GM19372 (cell line): ENCODE measurements around the gene PDE11A.
A peak's percentile ranks its signal among the peaks of the same experiment; 100 is the strongest.
"Not testable (repeated sequence)": the region's sequence is repeated elsewhere in the genome, so short reads cannot be mapped to it uniquely, and the experiment has no call there.

Source experiments
- ATAC-seq: cut with Tn5 transposase; IDR thresholded peaks from one replicate; pipeline ENCODE4 v1.9.1; 2021; ENCODE audit warnings: mild to moderate bottlenecking, low read depth, moderate library complexity; ENCODE audit not compliant: unreplicated experiment

The PDE11A gene

DNA sequence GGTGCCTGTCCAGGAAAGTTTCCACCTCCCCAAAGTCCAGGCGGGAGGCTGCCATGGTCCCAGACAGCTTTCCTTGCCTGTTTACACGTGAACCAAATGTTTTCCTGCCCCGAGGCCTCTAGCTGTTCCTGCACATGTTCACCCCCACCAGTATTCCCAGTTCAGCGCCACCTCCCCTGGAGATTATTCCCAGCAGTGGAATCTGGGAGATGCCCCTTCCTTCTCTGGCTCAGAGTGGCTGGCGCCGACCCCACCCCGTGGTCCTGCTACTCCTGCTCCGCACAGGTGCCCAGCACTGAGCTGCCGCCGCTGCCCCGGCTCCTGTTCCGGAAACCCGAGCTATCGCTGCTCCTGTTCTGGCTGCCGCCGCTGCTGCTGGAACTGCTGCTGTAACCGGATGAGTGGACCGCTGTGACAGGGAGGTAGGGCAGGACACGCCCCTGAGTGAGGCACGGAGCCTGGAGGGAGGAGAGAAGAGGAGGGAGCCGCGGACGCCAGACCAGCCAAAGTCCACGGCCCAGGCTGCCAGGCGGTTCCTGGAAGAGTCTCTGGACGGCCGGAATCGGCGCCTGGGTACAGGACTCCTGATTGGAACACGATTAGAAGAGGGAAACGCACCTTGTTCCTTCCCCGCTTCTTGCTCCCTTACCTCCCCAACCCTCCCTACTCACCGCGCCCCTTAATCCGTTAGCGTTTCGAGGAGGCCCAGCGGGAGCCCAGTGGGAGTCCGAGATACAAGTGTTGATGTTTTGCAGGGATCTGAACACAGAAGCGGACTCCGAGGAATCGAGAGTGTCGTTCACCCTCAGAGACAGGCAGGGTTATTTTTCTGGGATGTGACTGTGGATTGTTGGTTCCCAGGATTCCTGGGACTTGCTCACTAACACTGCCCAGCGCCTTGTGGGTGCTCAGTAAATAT, at the start of gene PDE11A:
Gene PDE11A, minus strand, starts transcription at position 395 of the 919 bp plus-strand sequence. Its CDS starts 340 bp downstream, at position 55.
- peak; percentile 70 for ATAC-seq

DNA sequence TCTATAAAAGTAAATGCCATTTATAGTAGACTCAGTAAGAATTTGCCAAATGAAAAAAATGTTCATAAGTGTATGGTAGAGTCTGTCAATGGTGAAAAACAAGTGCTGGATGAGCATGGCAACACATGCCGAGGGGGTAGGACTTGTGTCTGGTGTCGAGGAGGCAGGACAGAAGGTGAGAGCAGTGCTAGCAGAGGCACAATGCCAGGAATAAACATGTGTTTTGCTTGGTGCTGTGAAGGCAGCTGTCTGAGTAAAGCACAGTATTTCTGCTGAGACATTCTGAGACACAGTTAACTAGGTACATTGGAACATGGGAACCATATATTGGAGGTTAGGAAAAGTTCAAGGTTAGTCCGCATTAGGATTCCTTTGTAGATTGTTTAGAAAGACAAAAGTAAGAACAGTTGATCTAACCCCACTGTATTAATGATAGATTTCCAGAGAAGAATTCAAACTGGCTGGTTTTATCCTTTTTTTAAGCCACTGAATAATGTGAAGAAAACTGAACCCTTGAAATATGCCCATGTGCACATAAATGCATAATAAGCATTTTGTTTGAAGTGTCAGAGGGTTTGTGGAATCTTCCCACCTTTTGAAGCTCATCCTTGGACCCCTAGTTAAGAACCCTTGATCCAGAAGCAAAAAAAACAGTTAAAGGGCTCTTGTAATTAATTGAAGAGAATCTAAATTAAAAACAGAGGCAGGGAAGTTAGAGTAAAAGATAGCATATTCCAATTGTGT, 46.8 kb upstream of the PDE11A start:
- no peak for ATAC-seq

DNA sequence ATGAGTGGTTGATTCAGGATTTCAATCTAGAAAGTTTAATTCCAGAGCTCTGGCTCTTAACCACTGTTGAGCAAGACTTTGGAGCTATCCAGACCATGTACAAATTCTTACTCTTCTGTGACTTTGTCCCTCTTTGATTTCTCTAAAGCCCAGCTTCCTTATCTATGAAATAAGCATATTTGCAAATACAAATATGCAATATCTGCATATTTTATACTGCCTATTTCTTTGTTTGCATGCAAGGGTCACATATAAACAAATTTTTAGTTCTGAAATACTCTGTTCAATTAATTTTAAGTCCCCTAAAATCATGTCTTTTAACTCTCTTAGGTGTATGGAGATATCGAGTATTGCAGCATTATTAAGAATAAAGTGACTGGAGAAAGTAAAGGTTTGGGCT, 45.1 kb upstream of the PDE11A start:
- ATAC-seq, result no peak

DNA sequence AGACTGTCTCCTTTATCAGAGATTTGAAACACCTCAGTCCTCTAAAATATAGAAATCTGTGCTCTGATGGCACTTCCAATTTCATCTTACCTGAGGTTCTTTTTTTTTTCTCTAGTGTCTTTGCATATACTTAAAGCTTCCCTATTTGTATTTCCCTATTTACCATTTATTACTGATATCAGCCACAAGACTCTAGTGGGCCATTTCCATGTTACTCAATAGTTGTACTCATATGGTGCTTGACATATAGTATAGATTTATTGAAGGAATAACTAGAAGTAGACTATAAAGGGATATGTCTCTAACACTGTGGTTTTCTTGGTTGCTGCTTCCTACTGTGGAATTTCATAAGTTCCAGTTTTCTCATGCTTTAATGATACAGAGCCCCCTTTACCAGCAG, 42.7 kb upstream of the PDE11A start:
- no peak for ATAC-seq

DNA sequence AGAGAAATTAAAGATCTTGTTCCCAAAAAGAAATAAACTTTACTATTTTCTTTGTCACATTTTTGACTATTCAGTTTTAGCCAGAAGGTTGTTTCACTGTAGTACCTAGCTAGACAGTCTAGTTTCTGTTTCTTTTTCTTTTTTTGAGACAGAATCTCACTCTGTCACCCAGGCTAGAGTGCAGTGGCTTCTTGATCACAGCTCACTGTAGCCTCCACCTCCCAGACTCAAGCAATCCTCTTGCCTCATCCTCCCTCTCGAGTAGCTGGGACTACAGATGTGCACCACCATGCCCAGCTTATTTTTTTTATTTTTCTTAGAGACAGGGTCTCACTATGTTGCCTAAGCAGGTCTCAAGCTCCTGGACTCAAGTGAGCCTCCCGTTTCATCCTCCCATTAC, 41.9 kb upstream of the PDE11A start:
- peak; percentile 31 for ATAC-seq

DNA sequence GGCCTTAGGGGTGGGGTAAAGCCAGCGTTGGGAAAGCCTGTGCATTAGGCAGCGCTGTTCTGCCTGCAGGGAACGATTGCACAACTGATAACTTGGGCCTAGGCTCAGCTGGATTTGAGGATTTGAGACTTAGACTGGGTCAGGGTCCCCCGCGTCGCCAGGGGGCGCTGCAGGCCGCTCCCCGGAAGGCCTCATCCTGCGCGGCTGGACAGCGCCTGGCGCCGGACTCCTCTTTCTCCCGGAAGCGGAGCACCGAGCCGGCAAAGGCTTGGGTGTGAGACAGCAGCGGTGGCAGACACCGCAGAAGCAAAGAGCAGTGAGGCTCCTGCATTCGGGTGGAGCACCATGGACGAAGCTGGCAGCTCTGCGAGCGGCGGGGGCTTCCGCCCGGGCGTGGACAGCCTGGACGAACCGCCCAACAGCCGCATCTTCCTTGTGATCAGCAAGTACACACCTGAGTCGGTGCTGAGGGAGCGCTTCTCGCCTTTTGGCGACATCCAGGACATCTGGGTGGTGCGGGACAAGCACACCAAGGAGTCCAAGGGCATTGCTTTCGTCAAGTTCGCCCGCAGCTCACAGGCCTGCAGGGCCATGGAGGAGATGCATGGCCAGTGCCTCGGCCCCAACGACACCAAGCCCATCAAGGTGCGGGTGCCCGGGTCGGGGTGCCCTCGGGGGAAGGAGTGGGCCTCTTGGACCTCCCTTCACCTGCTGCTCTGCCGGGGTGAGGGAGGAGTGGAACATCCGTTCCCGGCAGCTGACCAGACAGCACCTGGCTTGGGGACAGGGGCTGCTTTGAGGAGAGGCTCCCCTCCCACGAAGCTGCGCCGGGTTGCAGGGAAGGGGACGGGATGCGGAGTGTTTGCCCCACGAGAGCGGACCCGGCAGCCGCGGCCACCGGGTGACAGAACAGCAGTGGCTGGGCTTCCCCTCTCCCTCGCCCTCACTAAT, 39.9 kb upstream of the PDE11A start, which contains the start of gene RBM45:
Gene RBM45, plus strand, starts transcription at position 236 of the 951 bp plus-strand sequence. Its CDS starts 110 bp downstream, at position 346.
- peak; percentile 89 for ATAC-seq

DNA sequence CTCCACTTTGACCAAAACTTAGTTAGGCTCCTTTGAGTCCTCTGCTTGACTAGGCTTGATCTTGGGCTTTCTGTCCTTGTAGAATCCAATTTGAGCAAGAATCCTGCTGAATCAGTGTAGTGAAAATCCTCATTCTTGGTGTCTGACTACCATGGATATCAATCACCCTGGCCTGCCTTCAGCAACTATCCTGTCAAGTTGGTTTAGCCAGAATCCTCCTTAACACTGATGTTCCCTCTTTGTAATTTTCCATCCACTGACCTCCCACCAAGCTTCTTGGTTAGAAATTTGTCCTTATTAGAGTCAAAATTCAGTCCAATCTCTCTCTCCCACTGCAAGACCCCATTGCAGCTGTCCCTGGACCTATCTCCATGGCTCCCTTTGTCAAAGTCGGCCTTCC, 39.2 kb upstream of the PDE11A start:
- ATAC-seq, result no peak

DNA sequence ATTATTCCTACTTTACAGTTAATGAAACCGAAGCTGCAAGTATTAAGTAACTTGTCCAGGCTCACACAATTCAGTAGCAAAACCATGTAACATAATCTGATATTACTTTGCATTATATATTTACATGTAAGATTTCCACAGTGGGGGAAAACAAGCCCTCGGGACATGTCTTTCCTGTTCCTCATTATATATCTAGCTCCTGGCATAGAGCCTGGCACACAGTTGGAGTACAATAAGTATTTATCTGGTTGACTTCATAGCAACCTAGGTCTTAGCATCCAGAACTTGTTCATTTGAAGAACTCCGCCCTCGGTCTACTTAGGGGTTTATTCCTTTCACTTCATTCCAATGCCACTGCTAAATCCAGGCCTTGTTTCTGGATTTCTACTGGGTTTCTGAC, 38.1 kb upstream of the PDE11A start:
- no peak for ATAC-seq

DNA sequence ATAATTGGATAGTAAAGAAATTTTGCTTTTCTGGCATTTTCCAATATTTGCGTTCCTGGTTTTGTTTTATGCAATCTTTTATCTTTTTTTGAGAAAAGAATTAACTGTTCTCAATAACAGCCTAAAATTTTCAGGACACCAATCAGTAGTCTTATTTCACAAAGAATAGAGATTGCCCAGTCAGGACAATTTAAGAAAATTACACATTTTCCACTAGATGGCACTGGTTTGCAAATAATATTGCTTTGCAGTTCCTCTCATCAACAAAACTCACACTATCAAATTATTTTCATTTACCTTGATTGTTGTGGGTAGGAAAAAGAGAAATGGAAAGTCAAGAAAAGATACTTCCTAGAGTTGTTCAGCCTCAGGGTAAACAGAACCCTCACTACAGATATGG, 37.2 kb upstream of the PDE11A start:
- no peak for ATAC-seq

DNA sequence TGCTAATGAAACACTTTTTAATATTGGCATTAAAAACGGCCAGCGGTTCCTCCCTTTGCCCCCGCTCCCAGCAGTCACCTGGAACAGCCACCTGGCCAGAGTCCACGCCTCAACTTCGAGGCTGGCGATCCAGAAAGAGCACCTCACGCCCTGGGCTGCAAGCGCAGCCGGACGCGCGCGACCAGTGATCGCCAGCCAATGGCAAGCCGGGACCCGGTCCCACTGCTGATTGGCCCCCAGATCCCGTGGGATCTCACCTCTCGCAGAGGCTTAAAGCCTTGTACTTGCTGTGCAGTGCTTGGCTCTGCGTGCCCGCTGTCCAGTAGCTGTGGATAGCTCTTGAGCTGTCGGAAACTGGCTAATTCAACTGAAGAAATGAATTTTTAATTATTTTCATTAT, 35.6 kb upstream of the PDE11A start:
- ATAC-seq, result no peak

DNA sequence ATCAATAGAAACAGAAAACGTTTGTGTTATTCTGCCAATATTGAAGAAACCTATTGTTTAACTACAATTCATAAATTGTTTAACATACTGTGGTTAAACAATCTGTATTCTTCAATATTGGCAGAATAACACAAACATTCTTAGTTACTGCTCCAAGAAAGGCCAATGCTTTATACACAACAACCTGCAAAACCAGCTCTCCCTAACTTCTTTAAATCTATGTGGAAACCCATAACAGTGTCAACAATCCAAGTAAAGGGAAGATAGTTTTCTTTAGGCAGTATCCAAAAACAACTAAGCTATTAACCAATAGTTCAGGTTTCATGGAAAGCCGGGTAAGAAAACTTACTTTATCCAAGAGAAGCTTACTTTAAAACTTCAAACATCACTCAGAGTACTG, 33.5 kb upstream of the PDE11A start:
- no peak for ATAC-seq

DNA sequence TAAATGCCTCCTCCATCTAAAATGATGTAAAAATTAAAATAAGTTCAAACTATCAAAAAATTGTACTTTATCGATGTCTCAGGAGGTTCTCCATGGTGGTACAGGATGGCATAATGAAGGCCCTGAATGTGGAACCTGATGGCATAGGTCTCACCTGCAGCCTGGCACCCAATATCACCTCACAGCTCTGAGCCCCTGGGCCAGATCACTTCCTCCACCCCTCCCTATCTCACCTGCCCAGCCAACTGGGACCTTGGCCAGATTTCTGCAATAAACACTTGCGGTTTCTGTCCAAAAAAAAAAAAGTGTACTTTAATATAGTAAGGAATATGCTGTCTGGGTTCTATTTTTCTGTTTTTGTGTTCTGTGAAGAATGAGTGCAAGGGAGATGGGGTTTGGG, 33.0 kb upstream of the PDE11A start:
- no peak for ATAC-seq

DNA sequence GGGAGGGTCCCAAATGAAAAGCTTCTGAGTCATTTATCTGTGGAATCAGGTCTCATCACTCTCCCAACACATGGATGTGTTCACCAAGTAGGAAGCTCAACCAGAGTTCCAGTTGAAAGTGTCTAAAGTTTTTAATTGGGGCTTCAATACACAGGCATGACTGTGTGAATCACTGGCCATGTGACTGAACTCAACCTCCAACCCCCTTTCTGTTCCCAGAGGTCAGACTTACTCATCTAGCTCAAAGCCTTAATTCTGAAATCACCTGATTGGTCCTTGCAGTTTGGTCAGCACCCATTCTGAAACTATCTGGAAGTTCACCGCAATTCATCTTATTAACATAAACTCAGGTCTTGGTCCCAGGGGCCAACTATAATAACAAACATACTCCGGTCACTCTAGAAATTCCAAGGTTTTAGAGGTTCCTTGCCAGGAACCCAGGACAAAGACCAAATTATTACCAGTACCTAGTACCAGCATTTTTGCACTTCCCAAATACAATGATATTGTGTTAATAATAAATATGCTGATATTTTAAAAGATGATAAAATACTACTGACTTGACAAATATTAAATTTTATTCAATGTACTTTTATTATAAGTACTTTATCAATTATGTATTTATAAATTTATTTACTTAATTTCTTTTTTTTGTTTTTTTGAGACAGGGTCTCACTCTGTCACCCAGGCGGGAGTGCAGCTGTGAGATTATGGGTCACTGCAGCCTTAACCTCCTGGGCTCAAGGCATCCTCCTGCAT, 28.9 kb upstream of the PDE11A start:
- ATAC-seq, result no peak

DNA sequence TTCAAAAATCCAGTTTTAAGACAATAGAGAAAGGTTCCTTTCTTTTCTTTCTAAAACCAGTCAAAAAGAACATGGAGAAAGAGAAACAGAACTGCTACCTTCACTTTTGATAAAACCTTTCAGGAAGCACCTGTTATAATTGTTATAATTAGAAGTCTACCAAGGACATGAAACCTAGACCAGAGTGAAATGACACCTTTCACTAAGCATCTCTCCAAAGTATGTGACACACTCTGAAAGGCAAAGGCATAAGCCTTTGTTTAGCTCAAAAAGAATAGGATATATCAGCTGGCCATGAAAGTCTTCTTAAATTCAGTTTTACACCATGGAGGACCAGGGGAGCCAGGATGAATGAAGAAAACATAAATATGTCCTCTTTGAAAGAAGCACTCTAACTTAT, 20.9 kb upstream of the PDE11A start:
- ATAC-seq, result no peak

DNA sequence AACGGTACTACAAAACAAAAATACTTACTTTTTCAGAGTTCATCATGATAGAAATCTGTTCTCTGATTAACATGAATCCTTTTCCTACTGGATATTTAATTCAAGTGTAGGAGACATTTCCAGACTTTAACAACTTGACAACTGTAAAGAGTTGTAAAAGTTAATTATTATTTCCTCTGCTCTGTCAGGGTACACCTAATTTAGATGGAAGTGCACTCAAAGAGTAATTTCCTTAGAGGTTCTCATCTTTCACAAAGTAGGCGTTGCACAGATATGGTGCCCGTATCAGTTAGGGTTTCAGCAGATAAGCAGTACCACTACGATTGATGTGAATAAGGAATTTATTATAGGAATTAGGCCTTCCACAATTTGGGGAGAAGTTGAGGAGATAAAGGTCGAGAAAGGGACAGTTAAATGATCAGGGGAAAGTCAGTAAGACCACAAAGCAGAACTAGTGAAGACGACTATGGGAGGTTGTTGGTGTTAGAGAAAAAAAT, 16.2 kb upstream of the PDE11A start:
- ATAC-seq, result no peak

DNA sequence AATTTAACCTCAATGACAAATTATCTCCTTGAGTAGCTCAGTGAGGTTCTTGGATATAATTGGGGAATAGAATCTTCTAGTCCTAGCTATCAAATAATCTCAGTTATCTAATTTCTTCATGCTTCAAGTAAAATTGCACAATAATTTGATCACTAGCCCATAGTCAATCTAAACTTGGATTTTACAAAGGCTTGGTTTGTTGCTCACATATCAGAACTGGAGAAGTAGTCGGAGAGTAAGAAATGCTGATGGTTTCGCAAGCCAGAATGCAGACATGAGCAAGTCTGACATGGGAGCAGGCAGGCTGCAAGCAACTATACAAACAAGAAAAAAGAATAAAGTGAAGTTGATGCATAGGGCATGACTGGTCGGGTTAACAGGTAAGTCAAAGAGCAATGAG, 11.7 kb upstream of the PDE11A start:
- ATAC-seq, result no peak

DNA sequence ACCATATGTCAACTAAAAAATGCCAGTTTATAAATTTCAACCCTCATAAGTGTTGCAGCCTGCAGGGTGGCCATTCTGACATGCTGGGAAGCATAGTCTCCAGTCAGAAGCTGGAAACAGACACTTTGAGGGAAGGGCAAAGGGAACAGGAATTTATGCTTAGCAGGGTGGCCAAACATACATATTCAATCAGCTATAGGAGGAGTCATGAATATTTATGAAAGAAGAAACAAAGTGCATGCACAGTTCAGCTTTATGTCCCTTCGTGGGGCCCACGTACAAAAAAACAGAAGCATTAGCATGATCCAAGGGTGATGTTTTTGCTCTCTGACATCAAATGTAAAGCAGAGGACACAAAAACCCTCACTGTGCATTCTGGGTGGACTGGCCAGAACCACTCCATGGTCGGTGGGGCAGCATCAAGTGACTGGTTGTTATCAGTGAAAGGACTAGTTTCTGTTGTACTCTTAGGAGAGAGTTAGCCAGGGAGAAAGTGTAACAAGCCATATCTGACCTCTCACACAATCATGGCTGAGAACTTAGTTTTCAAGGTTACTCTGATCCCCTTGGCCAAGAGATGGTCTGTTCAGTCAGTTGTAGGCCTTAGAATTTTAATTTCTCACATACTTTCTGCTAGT, 9.9 kb upstream of the PDE11A start:
- ATAC-seq, result no peak

DNA sequence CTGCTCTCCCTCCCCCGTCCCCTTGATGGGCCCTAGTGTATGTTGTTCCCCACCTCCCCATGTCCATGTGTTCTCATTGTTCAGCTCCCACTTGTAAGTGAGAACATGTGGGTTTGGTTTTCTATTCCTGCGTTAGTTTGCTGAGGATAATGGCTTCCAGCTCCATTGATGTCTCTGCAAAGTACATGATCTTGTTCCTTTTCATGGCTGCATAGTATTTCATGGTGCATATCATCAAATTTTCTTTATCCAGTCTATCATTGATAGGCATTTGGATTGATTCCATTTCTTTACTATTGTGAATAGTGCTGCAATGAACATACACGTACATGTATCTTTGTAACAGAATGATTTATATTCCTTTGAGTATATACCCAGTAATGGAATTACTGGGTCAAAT, 6.7 kb upstream of the PDE11A start:
- not testable (repeated sequence) for ATAC-seq

DNA sequence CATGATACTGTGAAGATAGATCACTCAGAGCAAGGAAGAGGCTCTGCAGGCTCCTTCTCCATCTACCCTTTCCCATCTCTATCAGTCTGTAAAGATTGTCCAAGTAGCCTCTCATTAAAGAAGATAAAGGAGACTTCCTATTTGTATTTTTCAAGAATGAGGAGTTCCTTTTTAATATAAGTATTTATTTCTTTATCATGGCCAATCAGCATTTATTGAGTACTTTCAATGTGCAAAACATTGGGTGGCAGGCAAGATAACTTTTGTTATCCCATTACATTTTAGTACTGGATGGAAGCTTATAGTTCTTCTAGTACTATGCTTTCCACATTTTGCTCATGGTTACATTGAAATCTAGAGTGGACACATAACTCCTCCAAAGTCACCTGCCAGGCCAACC, 3.6 kb upstream of the PDE11A start:
- ATAC-seq, result no peak
